H9 (cell line): Measurements from ENCODE around the gene MUSTN1. TPM values are rescaled to one million over a fixed set of nuclear protein-coding genes. Genes with fewer than 3 reads are reported as not detected.

Experiments
- DNase-seq: peaks from one replicate; pipeline ENCODE4 v3.0.0-alpha.2; 2017
- H2AFZ ChIP-seq: one replicate; pipeline ENCODE4 v1.6.1; 2013; ENCODE audit warnings: mild to moderate bottlenecking, low read length, control low read depth, moderate library complexity
- H2AK5ac ChIP-seq: 2 replicates; pipeline ENCODE4 v1.6.1; 2013; ENCODE audit warnings: low read length, control low read depth, mixed read lengths; ENCODE audit not compliant: insufficient read length
- H2BK120ac ChIP-seq: one replicate; pipeline ENCODE4 v1.6.1; 2013; ENCODE audit warnings: low read depth, mild to moderate bottlenecking, low read length, control low read depth, inconsistent platforms; ENCODE audit not compliant: poor library complexity, severe bottlenecking
- H2BK12ac ChIP-seq: 2 replicates; pipeline ENCODE4 v1.6.1; 2013; ENCODE audit warnings: low read length, control low read depth, mixed read lengths, low read depth; ENCODE audit not compliant: insufficient read length
- H2BK15ac ChIP-seq: 2 replicates; pipeline ENCODE4 v1.6.1; 2013; ENCODE audit warnings: low read depth, low read length, control low read depth
- H2BK20ac ChIP-seq: one replicate; pipeline ENCODE4 v1.6.1; 2013; ENCODE audit warnings: low read depth, mild to moderate bottlenecking, low read length, control low read depth, inconsistent platforms; ENCODE audit not compliant: poor library complexity, severe bottlenecking
- H2BK5ac ChIP-seq: 2 replicates; pipeline ENCODE4 v1.6.1; 2013; ENCODE audit warnings: low read length, control low read depth, mixed read lengths; ENCODE audit not compliant: insufficient read length
- H3K14ac ChIP-seq: 2 replicates; pipeline ENCODE4 v1.6.1; 2013; ENCODE audit warnings: low read length, control low read depth; ENCODE audit not compliant: insufficient read depth
- H3K18ac ChIP-seq: 2 replicates; pipeline ENCODE4 v1.6.1; 2013; ENCODE audit warnings: low read depth, mild to moderate bottlenecking, mixed read lengths, low read length, control low read depth; ENCODE audit not compliant: insufficient read length
- H3K23ac ChIP-seq: 2 replicates; pipeline ENCODE4 v1.6.1; 2013; ENCODE audit warnings: low read length, control low read depth, mixed read lengths, low read depth; ENCODE audit not compliant: insufficient read length
- H3K23me2 ChIP-seq: 2 replicates; pipeline ENCODE4 v1.6.1; 2013; ENCODE audit warnings: low read depth, mild to moderate bottlenecking, mixed read lengths, low read length, control low read depth; ENCODE audit not compliant: insufficient read length, poor library complexity, severe bottlenecking
- H3K27ac ChIP-seq: 2 replicates; pipeline ENCODE4 v1.5.1; 2013; ENCODE audit warnings: low read length, control low read depth, mixed read lengths, low read depth; ENCODE audit not compliant: insufficient read length
- H3K27me3 ChIP-seq: 2 replicates; pipeline ENCODE4 v1.6.1; 2013; ENCODE audit warnings: low read length, control low read depth, inconsistent platforms; ENCODE audit not compliant: insufficient read depth
- H3K4ac ChIP-seq: 2 replicates; pipeline ENCODE4 v1.6.1; 2013; ENCODE audit warnings: low read depth, mild to moderate bottlenecking, control low read depth, inconsistent platforms, low read length, moderate library complexity
- H3K4me1 ChIP-seq: 2 replicates; pipeline ENCODE4 v1.6.1; 2013; ENCODE audit warnings: low read length, control low read depth, inconsistent platforms; ENCODE audit not compliant: insufficient read depth
- H3K4me2 ChIP-seq: 2 replicates; pipeline ENCODE4 v1.6.1; 2013; ENCODE audit warnings: low read length, control low read depth, mixed read lengths; ENCODE audit not compliant: insufficient read length, insufficient read depth
- H3K56ac ChIP-seq: 2 replicates; pipeline ENCODE4 v1.6.1; 2013; ENCODE audit warnings: low read depth, mild to moderate bottlenecking, mixed read lengths, low read length, control low read depth; ENCODE audit not compliant: insufficient read length
- H3K79me1 ChIP-seq: 2 replicates; pipeline ENCODE4 v1.6.1; 2013; ENCODE audit warnings: low read depth, mild to moderate bottlenecking, moderate library complexity, low read length, control low read depth, inconsistent platforms; ENCODE audit not compliant: insufficient read depth, poor library complexity, severe bottlenecking
- H3K79me2 ChIP-seq: 2 replicates; pipeline ENCODE4 v1.6.1; 2013; ENCODE audit warnings: low read length, control low read depth, inconsistent platforms; ENCODE audit not compliant: insufficient read depth
- H3K9ac ChIP-seq: 2 replicates; pipeline ENCODE4 v1.6.1; 2013; ENCODE audit warnings: low read length, control low read depth, mixed read lengths; ENCODE audit not compliant: insufficient read length; ENCODE audit errors: extremely low read depth
- H3K9me3 ChIP-seq: one replicate; pipeline ENCODE4 v1.6.1; 2013; ENCODE audit warnings: low read depth, low read length, inconsistent platforms; ENCODE audit not compliant: control insufficient read depth
- H3T11ph ChIP-seq: one replicate; pipeline ENCODE4 v1.6.1; 2013; ENCODE audit warnings: mild to moderate bottlenecking, low read length, control low read depth, inconsistent platforms
- H4K20me1 ChIP-seq: one replicate; pipeline ENCODE4 v1.6.1; 2013; ENCODE audit not compliant: control insufficient read depth, insufficient read length, insufficient read depth
- H4K5ac ChIP-seq: 2 replicates; pipeline ENCODE4 v1.6.1; 2013; ENCODE audit warnings: low read depth, mild to moderate bottlenecking, mixed read lengths, low read length, control low read depth; ENCODE audit not compliant: insufficient read length
- H4K8ac ChIP-seq: replicated peaks from 2 replicates; pipeline ENCODE4 v1.6.1; 2013; ENCODE audit warnings: low read length, control low read depth, mixed read lengths, low read depth; ENCODE audit not compliant: insufficient read length
- H4K91ac ChIP-seq: 2 replicates; pipeline ENCODE4 v1.6.1; 2013; ENCODE audit warnings: low read depth, mild to moderate bottlenecking, moderate library complexity, mixed read lengths, low read length, control low read depth; ENCODE audit not compliant: insufficient read length
- H3K27ac Mint-ChIP-seq, 3 experiments: 2 replicates in 2 of 3; 3 replicates in 1 of 3; pipeline ENCODE4 v1.8.0; 2020 to 2021; ENCODE audit warnings: mixed read lengths in 3 of 3, mild to moderate bottlenecking in 1 of 3, moderate library complexity in 1 of 3
- H3K27me3 Mint-ChIP-seq: 2 replicates; pipeline ENCODE4 v1.8.0; 2021; ENCODE audit warnings: low read depth, mild to moderate bottlenecking, moderate library complexity, mixed read lengths
- H3K36me3 Mint-ChIP-seq, 3 experiments: 2 replicates in 2 of 3; 3 replicates in 1 of 3; pipeline ENCODE4 v1.8.0; 2020 to 2021; ENCODE audit warnings: low read depth in 3 of 3, mixed read lengths in 3 of 3; ENCODE audit not compliant: insufficient read depth in 1 of 3
- H3K4me1 Mint-ChIP-seq, 2 experiments: 2 replicates each; pipeline ENCODE4 v1.8.0; 2020; ENCODE audit warnings: mixed read lengths in 2 of 2
- H3K4me3 Mint-ChIP-seq, 2 experiments: 2 replicates in 1 of 2; 3 replicates in 1 of 2; pipeline ENCODE4 v1.8.0; 2020 to 2021; ENCODE audit warnings: mild to moderate bottlenecking in 2 of 2, mixed read lengths in 2 of 2, moderate library complexity in 1 of 2
- H3K9me3 Mint-ChIP-seq, 2 experiments: 2 replicates in 1 of 2; 3 replicates in 1 of 2; pipeline ENCODE4 v1.8.0; 2020; ENCODE audit warnings: mild to moderate bottlenecking in 2 of 2, mixed read lengths in 2 of 2, moderate library complexity in 1 of 2
- CTCF ChIP-seq: fragments of 200-600 bp; sonication (generic); conservative IDR thresholded peaks from 3 replicates; pipeline ENCODE4 v1.8.0; 2021; ENCODE audit warnings: antibody characterized with exemption, mild to moderate bottlenecking
- WGBS: extraction: QIAGEN DNeasy Blood & Tissue Kit; methylation state at CpG from one replicate; pipeline ENCODE4 v1.1.7; 2013; ENCODE audit warnings: missing lambda C conversion rate, low lambda C conversion rate, mixed read lengths; ENCODE audit not compliant: insufficient read length; ENCODE audit errors: extremely low coverage; 5-methylcytosine and 5-hydroxymethylcytosine counted together
- total RNA-seq: library from RNA; stranded (reverse); gene quantifications from 2 replicates; pipeline ENCODE4 v1.2.1, GENCODE V29; 2021

MUSTN1 gene
- total RNA-seq, 1 experiment from 2014 or later = 0.72 TPM

GRCh38 chr3:52819936-52820335, 14.9 kb downstream of the MUSTN1 start:
- H3K23me2 ChIP-seq = no peaks in the 10 kb centered on the region
- no peak for DNase-seq
- no peak overlapping the region for H3K56ac ChIP-seq
- H3K36me3 Mint-ChIP-seq = no peaks in the 10 kb centered on the region; a peak in 1 of 7 replicates
- H3K79me2 ChIP-seq = no peaks in the 10 kb centered on the region
- H2AFZ ChIP-seq = no peak overlapping the region
- H3K27ac ChIP-seq = no peak overlapping the region
- H4K91ac ChIP-seq = no peak overlapping the region
- TF ChIP-seq CTCF = no peak
- H3K18ac ChIP-seq = no peak overlapping the region
- no peak overlapping the region for H3K23ac ChIP-seq
- no peak overlapping the region for H3K14ac ChIP-seq
- H3K27me3 ChIP-seq = no peaks in the 10 kb centered on the region
- H3K79me1 ChIP-seq = no peaks in the 10 kb centered on the region
- H3K4me3 Mint-ChIP-seq = no peak overlapping the region
- H4K8ac ChIP-seq = no peak overlapping the region
- H2BK15ac ChIP-seq = no peak overlapping the region
- no peak overlapping the region for H4K5ac ChIP-seq
- H3K4me1 ChIP-seq = 0 out of 2 replicates have a peak, but pooled peaks cover 4% of the 10 kb centered on the region
- H2BK120ac ChIP-seq = no peak overlapping the region
- no peak overlapping the region for H2AK5ac ChIP-seq
- no peak overlapping the region for H2BK20ac ChIP-seq
- H4K20me1 ChIP-seq = no peaks in the 10 kb centered on the region
- H3K9ac ChIP-seq = no peak overlapping the region
- H2BK12ac ChIP-seq = no peak overlapping the region
- no peak overlapping the region for H3T11ph ChIP-seq
- H3K4me1 Mint-ChIP-seq = peaks cover 12 to 14% of the 10 kb centered on the region in 2 experiments
- H2BK5ac ChIP-seq = no peak overlapping the region
- no peak overlapping the region for H3K4me2 ChIP-seq
- no peak overlapping the region; a peak in 1 of 7 replicates for H3K27ac Mint-ChIP-seq
- H3K9me3 Mint-ChIP-seq = no peaks in the 10 kb centered on the region
- no peaks in the 10 kb centered on the region for H3K27me3 Mint-ChIP-seq
- no peak overlapping the region for H3K4ac ChIP-seq
- no peaks in the 10 kb centered on the region for H3K9me3 ChIP-seq
- no CpG with 5 or more reads among the region's 2 CpGs for WGBS
